Measurements from ENCODE around the gene RAMACL. TPM values are rescaled to one million over a fixed set of nuclear protein-coding genes. Genes with fewer than 3 reads are reported as not detected.
"Not testable (repeated sequence)": the region's sequence is repeated elsewhere in the genome, so short reads cannot be mapped to it uniquely, and the experiment has no call there.

Gene RAMACL
- total RNA-seq (1 to 10 TPM in 3 of 4 donors, under 1 TPM in 1; 0.66 to 3.0 (median 2.2) TPM), polyA plus RNA-seq (under 1 TPM in 1 of 3 donors, not detected in 2; 0.34 TPM)

DNA sequence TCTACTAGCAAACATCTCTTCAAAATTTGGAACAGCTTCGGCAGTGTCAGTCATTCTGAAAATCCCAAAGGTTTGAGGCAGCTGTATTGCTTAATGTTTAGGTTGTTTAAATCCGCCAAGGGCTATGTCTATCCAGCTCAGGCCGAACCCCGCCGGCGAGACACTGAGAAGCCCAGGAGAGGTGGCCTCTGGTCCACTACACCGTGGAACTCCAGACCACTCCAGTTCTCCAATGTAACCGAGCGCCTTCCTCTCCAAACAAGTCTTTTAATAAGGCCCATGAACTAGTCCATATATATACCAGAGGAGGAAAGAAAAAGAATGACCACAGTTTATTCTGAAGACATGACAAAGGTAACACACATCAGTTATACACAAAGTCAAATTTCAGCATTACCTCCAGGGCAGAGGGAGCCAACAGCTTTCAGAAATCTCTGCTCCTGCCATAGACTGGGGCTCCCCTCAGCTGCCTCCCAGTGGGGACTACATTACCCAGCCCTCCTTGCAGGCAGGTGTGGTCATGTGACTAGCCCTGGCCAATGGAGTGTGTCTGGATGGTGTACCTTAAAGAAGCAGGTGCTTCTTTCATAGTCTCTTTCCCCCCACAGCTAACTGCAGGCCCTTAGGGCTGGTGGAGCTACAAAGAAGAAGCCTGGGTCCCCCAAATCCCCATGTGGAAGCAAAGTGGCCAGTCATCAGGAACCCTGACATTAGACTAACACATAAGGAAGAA is at the start of gene RAMACL:
Gene RAMACL (minus strand): TSS at position 255 of the 733 bp plus-strand sequence. CDS start 201 bp downstream, at position 54.
- H3K4me1 ChIP-seq, result peaks cover 0 to 53% (median 24%) of the 10 kb centered on the region in 4 donors
- no peaks in the 10 kb centered on the region for H3K36me3 ChIP-seq
- H3K27me3 ChIP-seq, result no peaks in the 10 kb centered on the region
- no peak within 1 kb of the TSS for H3K4me3 ChIP-seq
- no peak for DNase-seq
- H3K9me3 ChIP-seq, result no peaks in the 10 kb centered on the region
- intact Hi-C loops (cut with DNase I), result no loop called here
- no peak within 1 kb of the TSS for H3K27ac ChIP-seq
- TF ChIP-seq, protein P1, sequence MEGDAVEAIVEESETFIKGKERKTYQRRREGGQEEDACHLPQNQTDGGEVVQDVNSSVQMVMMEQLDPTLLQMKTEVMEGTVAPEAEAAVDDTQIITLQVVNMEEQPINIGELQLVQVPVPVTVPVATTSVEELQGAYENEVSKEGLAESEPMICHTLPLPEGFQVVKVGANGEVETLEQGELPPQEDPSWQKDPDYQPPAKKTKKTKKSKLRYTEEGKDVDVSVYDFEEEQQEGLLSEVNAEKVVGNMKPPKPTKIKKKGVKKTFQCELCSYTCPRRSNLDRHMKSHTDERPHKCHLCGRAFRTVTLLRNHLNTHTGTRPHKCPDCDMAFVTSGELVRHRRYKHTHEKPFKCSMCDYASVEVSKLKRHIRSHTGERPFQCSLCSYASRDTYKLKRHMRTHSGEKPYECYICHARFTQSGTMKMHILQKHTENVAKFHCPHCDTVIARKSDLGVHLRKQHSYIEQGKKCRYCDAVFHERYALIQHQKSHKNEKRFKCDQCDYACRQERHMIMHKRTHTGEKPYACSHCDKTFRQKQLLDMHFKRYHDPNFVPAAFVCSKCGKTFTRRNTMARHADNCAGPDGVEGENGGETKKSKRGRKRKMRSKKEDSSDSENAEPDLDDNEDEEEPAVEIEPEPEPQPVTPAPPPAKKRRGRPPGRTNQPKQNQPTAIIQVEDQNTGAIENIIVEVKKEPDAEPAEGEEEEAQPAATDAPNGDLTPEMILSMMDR (IDR thresholded peaks at IDR 0.05), result no peak
- TF ChIP-seq POLR2A (IDR thresholded peaks at IDR 0.05) (no peak), EP300 (IDR thresholded peaks at IDR 0.05) (no peak), POLR2AphosphoS5 (IDR thresholded peaks at IDR 0.05) (no peak)
- 96 to 98% methylated on average over 9 of the region's 9 CpGs for WGBS, 2 donors

DNA sequence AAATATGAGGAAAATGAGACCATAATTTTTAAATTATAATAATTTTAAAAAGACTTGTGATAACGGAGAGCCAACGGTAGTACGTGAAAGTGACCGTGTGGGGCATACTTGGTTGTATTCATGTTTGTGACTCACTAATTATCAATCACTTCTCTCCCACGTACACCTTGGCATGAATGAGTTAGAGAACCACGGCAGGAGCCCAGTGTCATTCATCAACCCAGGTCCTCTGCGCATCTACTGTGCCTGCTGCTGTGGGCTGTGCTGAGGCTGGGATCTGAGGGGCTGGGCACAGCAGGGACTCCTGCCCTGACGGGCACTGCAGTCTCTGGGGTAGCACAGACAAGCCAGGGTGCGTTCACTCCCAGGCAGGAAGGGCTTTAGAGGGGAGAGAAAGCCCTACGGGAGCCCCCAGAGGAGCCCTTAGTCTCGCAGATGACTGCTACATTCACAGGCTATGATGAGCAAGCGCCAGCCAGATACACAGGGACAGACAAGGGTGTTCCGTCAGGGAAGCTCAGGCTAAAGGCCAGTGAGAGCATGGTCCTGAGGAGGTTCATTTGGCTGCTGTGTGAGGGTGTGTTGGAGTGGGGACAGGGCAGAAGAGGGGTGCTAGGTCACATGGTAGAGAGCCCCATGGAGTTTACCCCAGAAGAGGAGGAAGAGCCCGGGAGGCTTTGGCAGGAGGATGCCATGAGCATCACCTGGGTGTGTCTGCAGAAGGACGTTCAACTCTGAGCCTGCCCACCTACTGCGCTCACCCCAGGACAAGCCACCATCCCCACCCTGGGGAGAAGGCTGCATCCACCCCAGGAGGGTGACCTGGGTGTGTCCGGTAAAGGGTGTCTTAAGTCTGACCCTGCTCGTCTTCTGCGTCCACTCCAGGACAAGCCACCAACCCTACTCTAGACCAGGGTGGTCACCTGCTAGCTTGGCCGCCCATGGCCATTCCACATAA is 48.8 kb upstream of the RAMACL start:
- H3K27ac ChIP-seq, result no peak overlapping the region
- TF ChIP-seq POLR2A (IDR thresholded peaks at IDR 0.05) (no peak), EP300 (IDR thresholded peaks at IDR 0.05) (no peak), POLR2AphosphoS5 (IDR thresholded peaks at IDR 0.05) (no peak)
- TF ChIP-seq, protein P1 (IDR thresholded peaks at IDR 0.05), result no peak
- H3K4me3 ChIP-seq, result no peak overlapping the region
- no peaks in the 10 kb centered on the region for H3K9me3 ChIP-seq
- 88 to 93% methylated on average over 20 of the region's 20 CpGs for WGBS, 2 donors
- no peaks in the 10 kb centered on the region for H3K36me3 ChIP-seq
- intact Hi-C loops (cut with DNase I), result no loop called here
- no peaks in the 10 kb centered on the region for H3K4me1 ChIP-seq
- no peak for DNase-seq
- H3K27me3 ChIP-seq, result no peaks in the 10 kb centered on the region

DNA sequence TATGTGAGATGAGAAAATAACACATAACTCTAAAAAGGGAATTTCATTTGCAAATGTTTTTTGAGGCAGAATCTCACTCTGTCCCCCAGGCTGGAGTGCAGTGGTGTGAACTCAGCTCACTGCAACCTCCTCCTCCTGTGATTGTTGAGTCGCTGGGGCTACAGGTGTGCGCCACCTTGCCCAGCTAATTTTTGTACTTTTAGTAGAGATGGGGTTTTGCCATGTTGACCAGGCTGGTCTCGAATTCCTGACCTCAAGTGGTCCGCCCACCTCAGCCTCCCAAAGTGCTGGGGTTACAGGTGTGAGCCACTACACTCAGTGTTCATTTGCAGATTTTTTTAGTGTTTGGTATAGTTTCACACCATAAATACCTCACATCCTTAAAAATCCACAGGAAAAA is 48.1 kb upstream of the RAMACL start:
- H3K4me3 ChIP-seq; DNase-seq; H3K36me3 ChIP-seq; H3K27ac ChIP-seq; intact Hi-C loops (cut with DNase I); H3K4me1 ChIP-seq; H3K9me3 ChIP-seq; H3K27me3 ChIP-seq: not testable (repeated sequence)
- 83 to 93% methylated on average over 4 of the region's 4 CpGs for WGBS, 2 donors

DNA sequence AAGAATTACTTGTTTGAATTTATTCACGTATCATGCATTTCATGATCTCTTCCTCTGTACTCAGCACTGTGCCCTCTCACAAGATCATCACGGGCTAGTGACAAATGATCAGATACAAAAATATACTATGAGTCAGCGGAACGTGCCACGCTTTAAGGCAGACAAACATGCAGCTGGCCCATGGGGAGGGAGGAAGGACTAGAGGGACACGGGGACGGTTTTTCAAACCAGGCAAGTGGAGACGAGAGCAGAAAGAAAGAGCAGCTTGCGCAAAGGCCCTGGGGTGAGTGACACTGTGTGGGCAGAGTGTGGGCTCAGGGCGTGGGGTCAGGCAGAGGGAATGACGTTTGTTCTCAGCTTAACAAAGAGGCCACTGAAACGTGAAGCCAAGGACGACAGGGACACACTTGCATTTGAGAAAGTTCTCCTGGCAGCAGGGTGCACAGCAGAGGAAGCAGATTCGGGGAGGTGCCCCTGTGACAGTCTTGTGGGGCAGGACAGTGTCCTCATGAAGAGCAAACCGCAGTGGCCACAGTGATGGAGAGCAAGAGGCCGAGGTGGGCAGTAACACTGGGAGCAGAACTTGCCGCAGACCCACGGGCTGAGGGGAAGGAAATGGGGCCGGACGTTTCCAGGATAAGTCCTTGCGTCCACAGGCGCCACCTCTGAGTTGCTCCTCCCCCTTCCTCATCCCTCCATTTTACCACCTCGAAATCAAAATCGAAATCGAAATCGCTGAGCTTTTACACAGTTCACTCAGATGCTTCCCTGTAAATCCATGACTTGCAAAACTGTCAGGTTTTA is 47.5 kb upstream of the RAMACL start:
- Histone ChIP-seq H3K4me1 (peaks cover 0 to 3% (median under 1%) of the 10 kb centered on the region in 4 donors), H3K27ac (no peak overlapping the region), H3K27me3 (no peaks in the 10 kb centered on the region), H3K36me3 (no peaks in the 10 kb centered on the region), H3K4me3 (no peak overlapping the region), H3K9me3 (no peaks in the 10 kb centered on the region)
- DNase-seq, result no peak
- intact Hi-C loops (cut with DNase I), result no loop called here
- 79 to 84% methylated on average over 26 of the region's 26 CpGs for WGBS, 2 donors
- TF ChIP-seq POLR2A (IDR thresholded peaks at IDR 0.05), result no peak
- no peak for TF ChIP-seq POLR2AphosphoS5 (IDR thresholded peaks at IDR 0.05)
- no peak for TF ChIP-seq EP300 (IDR thresholded peaks at IDR 0.05)
- TF ChIP-seq, protein P1 (IDR thresholded peaks at IDR 0.05), result no peak

All from sigmoid colon (tissue), 7 donors.